ENCODE results near the gene CALD1. TPM values are rescaled to one million over a fixed set of nuclear protein-coding genes. Genes with fewer than 3 reads are reported as not detected.
"Not testable (repeated sequence)": the region's sequence is repeated elsewhere in the genome, so short reads cannot be mapped to it uniquely, and the experiment has no call there.

The CALD1 gene
- total RNA-seq, 4 donors from 2014 or later = 351 to 1,046 (median 551) TPM

DNA sequence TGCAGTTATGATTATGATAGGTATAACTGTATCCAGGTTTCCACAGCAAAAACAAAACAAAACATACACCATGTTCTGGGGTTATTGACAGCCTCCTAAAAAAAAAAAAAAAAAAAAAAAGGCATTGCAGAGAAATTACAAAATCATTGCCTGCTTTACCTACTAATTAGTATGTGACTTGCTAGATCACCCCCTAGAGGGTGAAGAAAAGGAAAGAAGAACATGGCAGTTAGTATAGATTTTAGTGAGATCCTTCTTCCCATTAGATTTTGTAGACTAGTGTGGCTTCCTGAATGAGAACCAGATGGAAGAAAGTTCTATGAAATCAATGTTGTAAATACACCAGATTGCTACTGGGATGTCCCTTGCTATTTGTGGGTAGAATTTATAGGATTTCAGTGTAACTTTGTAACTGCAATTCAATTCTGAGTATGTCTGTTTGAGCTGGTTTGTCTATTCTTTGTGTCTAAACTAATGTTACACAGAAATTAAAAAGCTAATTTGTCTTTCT is 182.9 kb downstream of the CALD1 start:
- Histone ChIP-seq H3K9me3 (no peaks in the 10 kb centered on the region), H3K4me3 (no peak overlapping the region), H3K27ac (peak overlapping the region; percentile 4 to 47), H3K36me3 (peaks cover 0 to 4% of the 10 kb centered on the region in 2 donors), H3K4me1 (no peaks in the 10 kb centered on the region), H3K27me3 (no peaks in the 10 kb centered on the region)
- TF ChIP-seq, protein P1, sequence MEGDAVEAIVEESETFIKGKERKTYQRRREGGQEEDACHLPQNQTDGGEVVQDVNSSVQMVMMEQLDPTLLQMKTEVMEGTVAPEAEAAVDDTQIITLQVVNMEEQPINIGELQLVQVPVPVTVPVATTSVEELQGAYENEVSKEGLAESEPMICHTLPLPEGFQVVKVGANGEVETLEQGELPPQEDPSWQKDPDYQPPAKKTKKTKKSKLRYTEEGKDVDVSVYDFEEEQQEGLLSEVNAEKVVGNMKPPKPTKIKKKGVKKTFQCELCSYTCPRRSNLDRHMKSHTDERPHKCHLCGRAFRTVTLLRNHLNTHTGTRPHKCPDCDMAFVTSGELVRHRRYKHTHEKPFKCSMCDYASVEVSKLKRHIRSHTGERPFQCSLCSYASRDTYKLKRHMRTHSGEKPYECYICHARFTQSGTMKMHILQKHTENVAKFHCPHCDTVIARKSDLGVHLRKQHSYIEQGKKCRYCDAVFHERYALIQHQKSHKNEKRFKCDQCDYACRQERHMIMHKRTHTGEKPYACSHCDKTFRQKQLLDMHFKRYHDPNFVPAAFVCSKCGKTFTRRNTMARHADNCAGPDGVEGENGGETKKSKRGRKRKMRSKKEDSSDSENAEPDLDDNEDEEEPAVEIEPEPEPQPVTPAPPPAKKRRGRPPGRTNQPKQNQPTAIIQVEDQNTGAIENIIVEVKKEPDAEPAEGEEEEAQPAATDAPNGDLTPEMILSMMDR (IDR thresholded peaks at IDR 0.05) = no peak
- TF ChIP-seq POLR2A (IDR thresholded peaks at IDR 0.05) = no peak
- intact Hi-C loops (cut with DNase I; ENCODE audit: low total_unique reads) = no loop called here
- no peak for DNase-seq

- Histone ChIP-seq H3K36me3 (peaks cover 0 to 4% of the 10 kb centered on the region in 2 donors), H3K4me1 (no peaks in the 10 kb centered on the region), H3K9me3 (no peaks in the 10 kb centered on the region), H3K27ac (peak overlapping the region; percentile 4 to 47), H3K4me3 (no peak overlapping the region), H3K27me3 (no peaks in the 10 kb centered on the region)
- TF ChIP-seq, protein P1 (IDR thresholded peaks at IDR 0.05) = no peak
- TF ChIP-seq POLR2A (IDR thresholded peaks at IDR 0.05) = no peak
- DNase-seq = no peak
- intact Hi-C loops (cut with DNase I; ENCODE audit: low total_unique reads) = no loop called here
Measured at GRCh38 chr7:134963036-134963435, 183.6 kb downstream of the CALD1 start.

GRCh38 chr7:134966691-134967090 is 187.3 kb downstream of the CALD1 start:
- Histone ChIP-seq H3K9me3 (no peaks in the 10 kb centered on the region), H3K4me3 (no peak overlapping the region), H3K36me3 (peaks cover 0 to 4% of the 10 kb centered on the region in 2 donors), H3K4me1 (no peaks in the 10 kb centered on the region), H3K27ac (no peak overlapping the region), H3K27me3 (no peaks in the 10 kb centered on the region)
- DNase-seq = no peak
- intact Hi-C loops (cut with DNase I; ENCODE audit: low total_unique reads) = no loop called here
- TF ChIP-seq, protein P1 (IDR thresholded peaks at IDR 0.05) = no peak
- no peak for TF ChIP-seq POLR2A (IDR thresholded peaks at IDR 0.05)

- no peak for DNase-seq
- Histone ChIP-seq H3K4me1 (no peaks in the 10 kb centered on the region), H3K27me3 (no peaks in the 10 kb centered on the region), H3K27ac (no peak overlapping the region), H3K36me3 (peaks cover 0 to 4% of the 10 kb centered on the region in 2 donors), H3K4me3 (no peak overlapping the region), H3K9me3 (no peaks in the 10 kb centered on the region)
- intact Hi-C loops (cut with DNase I; ENCODE audit: low total_unique reads) = no loop called here
- TF ChIP-seq POLR2A (IDR thresholded peaks at IDR 0.05) = no peak
- TF ChIP-seq, protein P1 (IDR thresholded peaks at IDR 0.05) = no peak
Measured at GRCh38 chr7:134968110-134968509, 188.7 kb downstream of the CALD1 start.

DNA sequence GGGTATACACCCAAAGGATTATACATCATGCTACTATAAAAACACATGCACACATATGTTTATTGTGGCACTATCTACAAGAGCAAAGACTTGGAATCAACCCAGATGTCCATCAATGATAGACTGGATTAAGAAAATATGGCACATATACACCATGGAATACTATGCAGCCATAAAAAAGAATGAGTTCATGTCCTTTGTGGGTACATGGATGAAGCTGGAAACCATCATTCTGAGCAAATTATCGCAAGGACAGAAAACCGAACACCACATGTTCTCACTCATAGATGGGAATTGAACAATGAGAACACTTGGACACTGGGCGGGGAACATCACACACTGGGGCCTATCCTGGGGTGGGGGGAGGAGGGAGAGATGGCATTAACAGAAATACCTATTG is 202.2 kb downstream of the CALD1 start:
- H3K4me3 ChIP-seq; DNase-seq; H3K27ac ChIP-seq; H3K9me3 ChIP-seq; intact Hi-C loops (cut with DNase I; ENCODE audit: low total_unique reads); H3K27me3 ChIP-seq; H3K4me1 ChIP-seq; H3K36me3 ChIP-seq: not testable (repeated sequence)

DNA sequence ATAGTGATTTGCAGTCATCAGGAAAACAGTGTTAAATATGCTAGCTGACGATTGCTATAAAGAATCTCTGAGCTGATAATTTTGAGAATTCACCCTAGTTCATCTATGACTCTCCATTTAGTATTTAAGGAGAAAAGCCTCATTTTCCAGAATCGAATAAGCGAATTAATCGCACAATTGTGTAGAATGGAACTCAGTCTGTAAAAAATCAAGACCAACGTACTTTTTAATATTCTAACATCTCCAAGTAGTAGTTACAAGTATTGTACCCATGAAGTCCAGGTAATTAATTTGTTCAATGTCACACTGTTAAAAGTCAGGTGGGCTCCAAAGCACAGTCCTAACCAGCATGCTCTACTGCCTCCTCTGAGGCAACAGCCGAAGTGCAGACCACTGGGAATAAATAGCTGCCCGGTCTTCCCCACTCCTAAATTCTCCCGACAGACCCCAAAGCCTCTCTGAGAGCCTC is 206.5 kb downstream of the CALD1 start:
- H3K4me3 ChIP-seq = peak overlapping the region; percentile 63 to 90
- no peaks in the 10 kb centered on the region for H3K9me3 ChIP-seq
- TF ChIP-seq POLR2A (IDR thresholded peaks at IDR 0.05) = no peak
- TF ChIP-seq, protein P1 (IDR thresholded peaks at IDR 0.05) = no peak
- H3K4me1 ChIP-seq = peaks cover 0 to 6% of the 10 kb centered on the region in 2 donors
- H3K36me3 ChIP-seq = no peaks in the 10 kb centered on the region
- H3K27me3 ChIP-seq = no peaks in the 10 kb centered on the region
- H3K27ac ChIP-seq = peak overlapping the region; percentile 95
- no peak for DNase-seq
- intact Hi-C loops (cut with DNase I; ENCODE audit: low total_unique reads) = no loop called here

Measured in uterus (tissue), 4 donors.